Endothelial cell of umbilical vein (primary cell): ENCODE data around the gene MYBBP1A. TPM values are rescaled to one million over a fixed set of nuclear protein-coding genes. Genes with fewer than 3 reads are reported as not detected.

Experiments used
- BruUV-seq: library from RNA; stranded (reverse); fragments of 400-500 nt; replicated peaks from 2 replicates; lab custom pipeline; 2021; lab: Mats Ljungman, UMichigan
- CTCF ChIA-PET: fragments of 300-600, 350-600 bp; sonication (Branson Sonifier 250); formaldehyde crosslinking; loops from one replicate; lab custom pipeline; 2021; ENCODE audit warnings: antibody characterized with exemption, inconsistent platforms; lab: Charles Lee
- POLR2A ChIA-PET: fragments of 300-600, 350-600 bp; sonication (Branson Sonifier 250); formaldehyde crosslinking; loops from one replicate; lab custom pipeline; 2021; ENCODE audit warnings: antibody characterized with exemption, inconsistent platforms; lab: Charles Lee
- DNase-seq: peaks from one replicate; pipeline ENCODE4 v3.0.0-alpha.2; 2011; ENCODE audit warnings: low read depth, low spot score
- FAIRE-seq: peaks from 2 replicates; lab custom pipeline; 2011; peaks lifted over from hg19 to GRCh38; lab: Jason Lieb, UNC
- H2AFZ ChIP-seq: 2 replicates; pipeline ENCODE4 v1.6.0; 2012; ENCODE audit warnings: low read depth, low read length, control low read depth, inconsistent platforms
- H3K27ac ChIP-seq: 2 replicates; pipeline ENCODE4 v1.5.1; 2011; ENCODE audit warnings: low read depth, mild to moderate bottlenecking, control low read depth, low read length, moderate library complexity; ENCODE audit not compliant: insufficient read depth
- H3K27me3 ChIP-seq, 2 experiments: 2 replicates each; pipeline versions ENCODE4 v1.6.0 to v1.6.1; 2011; ENCODE audit warnings: low read length in 2 of 2, mixed read lengths in 1 of 2; ENCODE audit not compliant: control insufficient read depth in 2 of 2, insufficient read depth in 2 of 2
- H3K36me3 ChIP-seq, 2 experiments: 2 replicates in 1 of 2; 3 replicates in 1 of 2; pipeline ENCODE4 v1.5.1; 2011; ENCODE audit warnings: low read length in 2 of 2, mild to moderate bottlenecking in 1 of 2, moderate library complexity in 1 of 2; ENCODE audit not compliant: control insufficient read depth in 2 of 2, insufficient read depth in 2 of 2; ENCODE audit errors: extremely low read depth in 1 of 2
- H3K4me1 ChIP-seq: 3 replicates; pipeline ENCODE4 v1.5.1; 2011; ENCODE audit warnings: mild to moderate bottlenecking, low read length; ENCODE audit not compliant: control insufficient read depth, insufficient read depth; ENCODE audit errors: extremely low read depth
- H3K4me2 ChIP-seq: 2 replicates; pipeline ENCODE4 v1.6.1; 2011; ENCODE audit warnings: low read length, control low read depth, mixed read lengths; ENCODE audit not compliant: insufficient read depth
- H3K4me3 ChIP-seq, 3 experiments: fragments of 200-600 bp in 1 of 3; sonication (generic), shearing (Covaris generic) in 1 of 3; replicated peaks in 1 of 3; 2 replicates each; pipeline ENCODE4 v1.5.1; 2011 to 2016; ENCODE audit warnings: control low read depth in 3 of 3, low read length in 3 of 3, mild to moderate bottlenecking in 2 of 3, inconsistent platforms in 1 of 3, low read depth in 1 of 3, moderate library complexity in 1 of 3; ENCODE audit not compliant: insufficient read depth in 1 of 3
- H3K79me2 ChIP-seq: 2 replicates; pipeline ENCODE4 v1.6.0; 2012; ENCODE audit warnings: low read length, inconsistent platforms; ENCODE audit not compliant: control insufficient read depth, insufficient read depth
- H3K9ac ChIP-seq: replicated peaks from 2 replicates; pipeline ENCODE3; 2011; ENCODE audit warnings: low read length, control low read depth; ENCODE audit not compliant: insufficient read depth; ENCODE audit errors: extremely low read depth
- H3K9me1 ChIP-seq: replicated peaks from 3 replicates; pipeline ENCODE4 v1.6.0; 2011; ENCODE audit warnings: mild to moderate bottlenecking, low read length; ENCODE audit not compliant: control insufficient read depth, insufficient read depth; ENCODE audit errors: extremely low read depth
- H3K9me3 ChIP-seq: replicated peaks from 2 replicates; pipeline ENCODE4 v1.5.1; 2012; ENCODE audit warnings: low read length, inconsistent platforms; ENCODE audit not compliant: control insufficient read depth, insufficient read depth
- H4K20me1 ChIP-seq: replicated peaks from 2 replicates; pipeline ENCODE3; 2011; ENCODE audit warnings: mild to moderate bottlenecking, low read length; ENCODE audit not compliant: control insufficient read depth, insufficient read depth; ENCODE audit errors: extremely low read depth
- EZH2 ChIP-seq: IDR thresholded peaks from 2 replicates; pipeline ENCODE4 v1.6.1; 2012; ENCODE audit warnings: borderline replicate concordance, low read depth, mild to moderate bottlenecking, moderate library complexity, low read length, inconsistent platforms; ENCODE audit not compliant: severe bottlenecking
- FOS ChIP-seq: IDR thresholded peaks from 2 replicates; pipeline ENCODE4 v1.6.1; 2011; ENCODE audit warnings: mild to moderate bottlenecking, low read length, moderate library complexity, borderline replicate concordance; ENCODE audit not compliant: insufficient read depth
- GATA2 ChIP-seq: IDR thresholded peaks from 2 replicates; pipeline ENCODE4 v1.7.0; 2011; ENCODE audit warnings: low read depth, mild to moderate bottlenecking, moderate library complexity, mixed read lengths, low read length; ENCODE audit not compliant: insufficient read length, insufficient read depth
- JUN ChIP-seq: IDR thresholded peaks from 2 replicates; pipeline ENCODE4 v1.6.1; 2011; ENCODE audit warnings: borderline replicate concordance, low read depth; ENCODE audit not compliant: insufficient read length, insufficient read depth
- MAX ChIP-seq: IDR thresholded peaks from 2 replicates; pipeline ENCODE4 v1.6.1; 2011; ENCODE audit not compliant: insufficient read depth, insufficient read length
- MYC ChIP-seq: IDR thresholded peaks from one replicate; pipeline ENCODE4 v1.6.1; 2011; ENCODE audit warnings: mild to moderate bottlenecking, low read depth, low read length
- POLR2A ChIP-seq: IDR thresholded peaks from 2 replicates; pipeline ENCODE4 v1.6.1; 2012; ENCODE audit warnings: low read depth, mild to moderate bottlenecking, control low read depth, low read length
- POLR2AphosphoS5 ChIP-seq: IDR thresholded peaks from 2 replicates; pipeline ENCODE4 v1.6.1; 2012; ENCODE audit warnings: low read depth, mild to moderate bottlenecking, control low read depth, low read length, moderate library complexity; ENCODE audit not compliant: insufficient read depth
- dilution Hi-C: fragments of 300-500 bp; cut with MboI; formaldehyde crosslinking; loops from one replicate; pipeline ENCODE4 v1.15.0; 2019; ENCODE audit warnings: low sequenced_read_pairs; ENCODE audit not compliant: extremely low pct_ligation_motif_present
- intact Hi-C: fragments of 100-400 bp; cut with micrococcal nuclease; formaldehyde crosslinking; loops from one replicate; pipeline ENCODE4 v1.10.0; 2022
- polyA plus RNA-seq, 4 experiments: library from polyadenylated mRNA; depleted of rRNA in 3 of 4; stranded (reverse) in 3 of 4; unstranded in 1 of 4; fragments of >200 nt; gene quantifications; 2 replicates each; pipeline versions ENCODE4 v1.2.1 to v1.2.3, GENCODE V29; 2011 to 2012; ENCODE audit warnings: missing spikeins in 1 of 4
- total RNA-seq: library from RNA; stranded (reverse); gene quantifications from 2 replicates; pipeline ENCODE4 v1.2.3, GENCODE V29; 2021
- TF ChIP-seq, protein P1 (sequence below), 2 donors: IDR thresholded peaks; 1 replicate in 1 of 2; 2 replicates in 1 of 2; pipeline ENCODE4 v1.5.1; 2011; ENCODE audit warnings: low read length in 2 of 2, mild to moderate bottlenecking in 2 of 2, moderate library complexity in 2 of 2, control low read depth in 1 of 2, inconsistent platforms in 1 of 2, low read depth in 1 of 2; ENCODE audit not compliant: insufficient read depth in 1 of 2; ENCODE audit errors: extremely low read depth in 1 of 2

MYBBP1A gene
- total and polyA plus RNA-seq, 2 donors (not counting 3 experiments of a cell fraction or from before 2014, with no cell fraction given): 26.8 to 79.2 TPM

GRCh38 chr17:4542003-4542725 is 13.0 kb downstream of the MYBBP1A start:
- Histone ChIP-seq H2AFZ (no peak overlapping the region), H3K9me1 (no peaks in the 10 kb centered on the region), H3K27ac (no peak overlapping the region), H3K4me2 (no peak overlapping the region), H3K4me3 (no peak overlapping the region), H4K20me1 (no peaks in the 10 kb centered on the region), H3K9ac (no peak overlapping the region), H3K4me1 (peaks cover 33% of the 10 kb centered on the region), H3K9me3 (no peaks in the 10 kb centered on the region), H3K27me3 (no peaks in the 10 kb centered on the region), H3K79me2 (no peaks in the 10 kb centered on the region), H3K36me3 (peaks cover 7 to 36% of the 10 kb centered on the region in 2 experiments)
- no peak for DNase-seq
- CTCF ChIA-PET: interaction anchor here (1.0 to 6.7 kb wide), 4 partner anchors 25 to 121 kb away, joined by 3 to 31 read pairs (median 12); partner anchors contain the start of gene SPNS2
- TF ChIP-seq, protein P1, sequence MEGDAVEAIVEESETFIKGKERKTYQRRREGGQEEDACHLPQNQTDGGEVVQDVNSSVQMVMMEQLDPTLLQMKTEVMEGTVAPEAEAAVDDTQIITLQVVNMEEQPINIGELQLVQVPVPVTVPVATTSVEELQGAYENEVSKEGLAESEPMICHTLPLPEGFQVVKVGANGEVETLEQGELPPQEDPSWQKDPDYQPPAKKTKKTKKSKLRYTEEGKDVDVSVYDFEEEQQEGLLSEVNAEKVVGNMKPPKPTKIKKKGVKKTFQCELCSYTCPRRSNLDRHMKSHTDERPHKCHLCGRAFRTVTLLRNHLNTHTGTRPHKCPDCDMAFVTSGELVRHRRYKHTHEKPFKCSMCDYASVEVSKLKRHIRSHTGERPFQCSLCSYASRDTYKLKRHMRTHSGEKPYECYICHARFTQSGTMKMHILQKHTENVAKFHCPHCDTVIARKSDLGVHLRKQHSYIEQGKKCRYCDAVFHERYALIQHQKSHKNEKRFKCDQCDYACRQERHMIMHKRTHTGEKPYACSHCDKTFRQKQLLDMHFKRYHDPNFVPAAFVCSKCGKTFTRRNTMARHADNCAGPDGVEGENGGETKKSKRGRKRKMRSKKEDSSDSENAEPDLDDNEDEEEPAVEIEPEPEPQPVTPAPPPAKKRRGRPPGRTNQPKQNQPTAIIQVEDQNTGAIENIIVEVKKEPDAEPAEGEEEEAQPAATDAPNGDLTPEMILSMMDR (IDR thresholded peaks at IDR 0.05; ENCODE audit: extremely low read depth in 1 of 2, insufficient read depth in 1 of 2, low read depth in 1 of 2, low read length in 2 of 2): no peak
- TF ChIP-seq POLR2A (no peak), FOS (no peak), JUN (no peak), MYC (no peak), EZH2 (no peak), MAX (no peak), POLR2AphosphoS5 (no peak), GATA2 (no peak)
- POLR2A ChIA-PET: no interaction called here
- FAIRE-seq: no peak
- dilution Hi-C loops (no loop called here), intact Hi-C loops (no loop called here)
- BruUV-seq: no TSS peak
